GM18907 (cell line): ENCODE results near the gene FOXD3.

ENCODE experiments used
- ATAC-seq: cut with Tn5 transposase; IDR thresholded peaks from one replicate; pipeline ENCODE4 v1.9.1; 2021; ENCODE audit warnings: mild to moderate bottlenecking, moderate library complexity; ENCODE audit not compliant: unreplicated experiment

The FOXD3 gene

GRCh38 chr1:63322114-63322943, at the start of gene FOXD3:
Gene FOXD3, plus strand, starts transcription at chr1:63322567. Its CDS starts 492 bp downstream, at chr1:63323059.
- peak; percentile 48 for ATAC-seq

- no peak for ATAC-seq
Measured at GRCh38 chr1:63272811-63273210, 49.6 kb upstream of the FOXD3 start.

GRCh38 chr1:63274371-63274770, 48.0 kb upstream of the FOXD3 start:
- ATAC-seq: no peak

- no peak for ATAC-seq
Measured at GRCh38 chr1:63274979-63275378, 47.4 kb upstream of the FOXD3 start.

- ATAC-seq: no peak
Measured at GRCh38 chr1:63276624-63277023, 45.7 kb upstream of the FOXD3 start.

GRCh38 chr1:63277195-63278192, 44.9 kb upstream of the FOXD3 start:
- ATAC-seq: no peak

GRCh38 chr1:63281753-63282152, 40.6 kb upstream of the FOXD3 start:
- ATAC-seq: no peak

GRCh38 chr1:63289135-63289534, 33.2 kb upstream of the FOXD3 start:
- no peak for ATAC-seq

- no peak for ATAC-seq
Measured at GRCh38 chr1:63294803-63295594, 27.4 kb upstream of the FOXD3 start.

GRCh38 chr1:63304410-63304809, 18.0 kb upstream of the FOXD3 start:
- no peak for ATAC-seq

GRCh38 chr1:63305043-63305442, 17.3 kb upstream of the FOXD3 start:
- no peak for ATAC-seq

- no peak for ATAC-seq
Measured at GRCh38 chr1:63307196-63307794, 15.1 kb upstream of the FOXD3 start.

GRCh38 chr1:63316598-63316983, 5.8 kb upstream of the FOXD3 start:
- ATAC-seq: no peak

GRCh38 chr1:63316984-63317816, 5.2 kb upstream of the FOXD3 start:
- peak; percentile 71 for ATAC-seq

GRCh38 chr1:63317817-63318152, 4.6 kb upstream of the FOXD3 start:
- no peak for ATAC-seq

GRCh38 chr1:63318201-63318979, 4.0 kb upstream of the FOXD3 start:
- ATAC-seq: no peak

- no peak for ATAC-seq
Measured at GRCh38 chr1:63319046-63320021, 3.0 kb upstream of the FOXD3 start.
